ENCODE results near the gene CNNM3.
A peak's percentile ranks its signal among the peaks of the same experiment; 100 is the strongest.

Gene CNNM3

DNA sequence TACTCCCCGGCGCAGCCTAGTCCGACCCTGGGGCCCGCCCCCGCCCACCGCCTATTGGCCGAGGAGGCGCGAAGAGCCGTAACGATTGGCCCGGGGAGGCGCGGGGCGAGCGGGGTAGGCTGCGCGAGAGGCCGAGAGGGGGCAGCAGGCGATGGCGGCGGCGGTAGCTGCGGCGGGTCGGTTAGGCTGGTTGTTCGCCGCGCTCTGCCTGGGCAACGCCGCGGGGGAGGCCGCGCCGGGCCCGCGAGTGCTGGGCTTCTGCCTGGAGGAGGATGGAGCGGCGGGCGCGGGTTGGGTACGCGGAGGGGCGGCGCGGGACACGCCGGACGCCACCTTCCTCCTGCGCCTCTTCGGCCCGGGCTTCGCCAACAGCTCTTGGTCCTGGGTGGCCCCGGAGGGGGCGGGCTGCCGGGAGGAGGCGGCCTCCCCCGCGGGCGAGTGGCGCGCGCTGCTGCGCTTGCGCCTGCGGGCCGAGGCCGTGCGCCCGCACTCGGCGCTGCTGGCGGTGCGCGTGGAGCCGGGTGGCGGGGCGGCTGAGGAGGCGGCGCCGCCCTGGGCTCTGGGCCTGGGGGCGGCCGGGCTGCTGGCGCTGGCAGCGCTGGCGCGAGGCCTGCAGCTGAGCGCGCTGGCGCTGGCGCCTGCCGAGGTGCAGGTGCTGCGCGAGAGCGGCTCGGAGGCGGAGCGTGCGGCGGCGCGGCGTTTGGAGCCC lies at the start of gene CNNM3:
Gene CNNM3, plus strand, starts transcription at position 142 of the 709 bp plus-strand sequence. Its CDS starts 10 bp downstream, at position 152.
- peaks cover 12 to 19% of the 10 kb centered on the region in 2 donors for H3K36me3 ChIP-seq (ENCODE audit: control insufficient read depth in 2 of 2, insufficient read depth in 2 of 2, low read length in 2 of 2)
- H3K27ac ChIP-seq (ENCODE audit: low read depth in 2 of 2, low read length in 2 of 2), result peak within 1 kb of the TSS; percentile 95 to 96
- no peaks in the 10 kb centered on the region for H3K9me3 ChIP-seq (ENCODE audit: control insufficient read depth in 2 of 2, low read length in 2 of 2)
- peaks cover 41 to 53% of the 10 kb centered on the region in 2 donors for H3K4me1 ChIP-seq (ENCODE audit: control insufficient read depth in 2 of 2, insufficient read depth in 2 of 2, low read length in 2 of 2)
- peak within 1 kb of the TSS; percentile 79 to 87 for H3K4me3 ChIP-seq (ENCODE audit: low read length in 2 of 2)
- peak within 1 kb of the TSS; percentile 65 to 90 for H3K9ac ChIP-seq (ENCODE audit: low read depth in 1 of 2, low read length in 2 of 2)
- H3K27me3 ChIP-seq (ENCODE audit: control insufficient read depth in 2 of 2, insufficient read depth in 2 of 2, low read length in 2 of 2), result no peaks in the 10 kb centered on the region

DNA sequence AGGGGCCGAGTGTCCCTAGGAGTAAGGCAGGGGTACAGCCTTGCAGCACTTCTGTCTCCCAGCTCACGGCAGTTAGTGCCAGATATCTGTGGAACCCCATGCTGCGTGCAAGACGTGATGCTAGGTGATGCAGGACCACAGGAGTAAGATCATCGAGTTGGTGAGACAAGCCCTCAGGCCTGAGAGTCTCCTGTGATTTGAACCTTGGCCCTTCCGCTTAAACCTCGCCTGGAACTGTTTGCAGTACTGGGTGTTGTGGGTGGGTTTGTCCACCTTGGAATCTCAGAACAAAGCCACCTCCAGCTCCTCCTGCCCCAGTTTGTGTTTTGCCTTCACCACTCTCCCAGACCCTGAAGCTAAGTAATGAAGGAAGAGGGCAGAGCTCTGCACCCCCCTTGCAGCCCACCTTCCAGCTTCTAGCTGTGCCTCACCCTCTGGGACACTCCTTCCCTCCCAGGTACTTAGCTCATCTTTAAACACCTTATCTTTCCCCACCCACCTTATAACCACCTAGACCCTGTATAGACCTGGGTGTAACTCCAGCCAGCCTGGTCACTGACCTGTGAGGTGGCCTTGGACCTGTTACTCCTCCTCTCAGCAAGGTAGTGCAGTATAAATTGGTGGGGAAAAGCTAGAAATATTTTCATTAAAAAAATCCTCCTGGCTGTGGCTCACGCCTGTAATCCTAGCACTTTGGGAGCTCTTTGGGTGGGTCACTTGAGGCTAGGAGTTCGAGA lies 48.8 kb upstream of the CNNM3 start:
- no peaks in the 10 kb centered on the region for H3K9me3 ChIP-seq (ENCODE audit: control insufficient read depth in 2 of 2, low read length in 2 of 2)
- H3K4me1 ChIP-seq (ENCODE audit: control insufficient read depth in 2 of 2, insufficient read depth in 2 of 2, low read length in 2 of 2), result peaks cover 66 to 78% of the 10 kb centered on the region in 2 donors
- peak overlapping the region; percentile 58 to 63 for H3K9ac ChIP-seq (ENCODE audit: low read depth in 1 of 2, low read length in 2 of 2)
- H3K4me3 ChIP-seq (ENCODE audit: low read length in 2 of 2), result peak overlapping the region; percentile 37 to 45
- H3K27ac ChIP-seq (ENCODE audit: low read depth in 2 of 2, low read length in 2 of 2), result peak overlapping the region; percentile 87 to 88
- H3K36me3 ChIP-seq (ENCODE audit: control insufficient read depth in 2 of 2, insufficient read depth in 2 of 2, low read length in 2 of 2), result peaks cover 0 to 3% of the 10 kb centered on the region in 2 donors
- no peaks in the 10 kb centered on the region for H3K27me3 ChIP-seq (ENCODE audit: control insufficient read depth in 2 of 2, insufficient read depth in 2 of 2, low read length in 2 of 2)

DNA sequence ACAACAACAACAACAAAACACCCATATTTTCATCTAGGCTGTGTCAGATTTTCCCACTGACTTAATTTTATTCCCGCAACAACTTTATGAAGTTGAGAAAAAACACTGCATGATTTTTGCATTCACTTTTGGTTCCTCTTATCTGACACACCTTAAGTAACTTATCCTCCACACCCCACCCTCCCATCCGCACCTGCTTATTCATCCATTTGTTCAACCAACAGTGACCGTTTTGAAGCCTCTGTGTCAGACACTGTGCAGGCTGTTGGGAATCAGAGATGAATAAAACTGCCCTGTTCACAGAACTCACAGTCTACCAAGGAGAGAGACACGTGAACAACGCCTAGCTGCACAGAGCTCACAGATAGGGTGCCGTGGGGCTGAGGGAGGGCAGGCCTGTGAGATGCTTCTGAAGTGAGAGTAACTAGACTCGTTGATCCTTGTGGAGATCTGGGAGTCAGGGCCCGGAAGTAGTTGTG lies 47.9 kb upstream of the CNNM3 start:
- H3K4me1 ChIP-seq (ENCODE audit: control insufficient read depth in 2 of 2, insufficient read depth in 2 of 2, low read length in 2 of 2), result peaks cover 67 to 81% of the 10 kb centered on the region in 2 donors
- H3K27ac ChIP-seq (ENCODE audit: low read depth in 2 of 2, low read length in 2 of 2), result peak overlapping the region; percentile 87 to 88
- peak overlapping the region; percentile 58 to 63 for H3K9ac ChIP-seq (ENCODE audit: low read depth in 1 of 2, low read length in 2 of 2)
- H3K27me3 ChIP-seq (ENCODE audit: control insufficient read depth in 2 of 2, insufficient read depth in 2 of 2, low read length in 2 of 2), result no peaks in the 10 kb centered on the region
- H3K36me3 ChIP-seq (ENCODE audit: control insufficient read depth in 2 of 2, insufficient read depth in 2 of 2, low read length in 2 of 2), result peaks cover 0 to 3% of the 10 kb centered on the region in 2 donors
- peak overlapping the region; percentile 37 to 45 for H3K4me3 ChIP-seq (ENCODE audit: low read length in 2 of 2)
- no peaks in the 10 kb centered on the region for H3K9me3 ChIP-seq (ENCODE audit: control insufficient read depth in 2 of 2, low read length in 2 of 2)

DNA sequence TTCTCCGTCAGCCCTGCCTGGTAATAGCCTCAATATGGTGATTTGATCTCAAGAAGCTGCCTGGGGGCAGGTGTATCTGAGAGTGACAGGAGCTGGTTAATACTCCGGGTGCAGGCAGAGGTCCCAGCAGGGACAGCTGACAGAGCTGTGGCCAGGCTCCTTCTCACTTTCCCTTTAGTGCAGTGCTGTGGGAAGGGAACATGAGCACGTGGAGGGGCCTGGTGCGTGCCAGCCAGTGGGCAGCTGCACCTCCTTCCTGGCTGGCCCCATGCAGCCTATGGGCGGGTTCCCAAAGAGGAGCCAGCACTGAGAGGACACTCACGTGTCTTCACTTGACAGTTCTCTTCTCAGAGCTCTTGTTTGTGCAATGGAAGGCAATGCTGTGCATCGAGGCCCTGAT lies 46.3 kb upstream of the CNNM3 start:
- peak overlapping the region in 1 of 2 donors; percentile 16 for H3K27ac ChIP-seq (ENCODE audit: low read depth in 2 of 2, low read length in 2 of 2)

DNA sequence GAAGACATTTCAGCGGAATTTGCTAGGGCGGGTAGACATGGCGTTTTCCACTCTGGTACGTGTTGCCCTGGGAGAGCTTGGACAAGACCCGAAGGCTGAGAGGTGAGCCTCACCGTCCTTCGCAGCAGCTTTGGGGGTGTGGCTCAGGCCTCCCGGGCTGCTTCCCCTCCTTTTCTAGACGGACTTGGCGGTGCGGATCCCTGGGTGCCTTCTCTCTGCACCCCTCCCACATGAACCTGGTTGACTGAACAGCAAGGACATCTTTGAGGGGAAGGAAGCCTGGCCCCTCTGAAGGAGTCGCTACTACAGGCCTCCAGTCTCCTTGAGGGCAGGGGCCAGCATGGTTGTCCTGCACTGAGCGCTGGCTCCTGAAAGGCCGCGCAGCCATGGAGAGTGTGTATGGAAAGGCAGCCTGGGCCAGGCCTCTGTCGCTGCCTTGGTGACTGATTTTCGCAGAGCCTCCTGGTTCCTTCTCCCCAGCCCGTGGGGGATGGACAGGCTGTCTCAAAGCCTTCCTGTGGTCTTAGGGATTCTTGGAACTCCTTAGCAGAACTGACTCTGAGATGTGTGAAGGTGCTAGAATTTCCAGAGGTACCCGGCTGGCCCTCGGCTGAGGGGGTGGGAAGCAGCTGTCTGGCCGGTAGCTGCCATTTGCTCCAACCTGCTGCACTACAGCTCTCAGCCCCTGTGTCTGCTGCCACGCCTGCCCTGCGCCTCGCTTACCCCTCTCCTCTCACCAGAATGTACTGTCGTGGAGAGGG lies 45.4 kb upstream of the CNNM3 start:
- Histone ChIP-seq H3K9ac (ENCODE audit: low read depth in 1 of 2, low read length in 2 of 2) (peak overlapping the region in 1 of 2 donors; percentile 36), H3K4me1 (ENCODE audit: control insufficient read depth in 2 of 2, insufficient read depth in 2 of 2, low read length in 2 of 2) (peaks cover 67 to 79% of the 10 kb centered on the region in 2 donors), H3K36me3 (ENCODE audit: control insufficient read depth in 2 of 2, insufficient read depth in 2 of 2, low read length in 2 of 2) (peaks cover 0 to 8% of the 10 kb centered on the region in 2 donors), H3K27ac (ENCODE audit: low read depth in 2 of 2, low read length in 2 of 2) (peak overlapping the region; percentile 16), H3K27me3 (ENCODE audit: control insufficient read depth in 2 of 2, insufficient read depth in 2 of 2, low read length in 2 of 2) (no peaks in the 10 kb centered on the region), H3K4me3 (ENCODE audit: low read length in 2 of 2) (no peak overlapping the region), H3K9me3 (ENCODE audit: control insufficient read depth in 2 of 2, low read length in 2 of 2) (no peaks in the 10 kb centered on the region)

More for the DNA sequence above, 46.3 kb upstream of the CNNM3 start:
- H3K9me3 ChIP-seq (ENCODE audit: control insufficient read depth in 2 of 2, low read length in 2 of 2), result no peaks in the 10 kb centered on the region
- H3K4me1 ChIP-seq (ENCODE audit: control insufficient read depth in 2 of 2, insufficient read depth in 2 of 2, low read length in 2 of 2), result peaks cover 67 to 82% of the 10 kb centered on the region in 2 donors
- H3K36me3 ChIP-seq (ENCODE audit: control insufficient read depth in 2 of 2, insufficient read depth in 2 of 2, low read length in 2 of 2), result peaks cover 0 to 3% of the 10 kb centered on the region in 2 donors
- no peaks in the 10 kb centered on the region for H3K27me3 ChIP-seq (ENCODE audit: control insufficient read depth in 2 of 2, insufficient read depth in 2 of 2, low read length in 2 of 2)
- H3K9ac ChIP-seq (ENCODE audit: low read depth in 1 of 2, low read length in 2 of 2), result peak overlapping the region in 1 of 2 donors; percentile 36
- H3K4me3 ChIP-seq (ENCODE audit: low read length in 2 of 2), result no peak overlapping the region

DNA sequence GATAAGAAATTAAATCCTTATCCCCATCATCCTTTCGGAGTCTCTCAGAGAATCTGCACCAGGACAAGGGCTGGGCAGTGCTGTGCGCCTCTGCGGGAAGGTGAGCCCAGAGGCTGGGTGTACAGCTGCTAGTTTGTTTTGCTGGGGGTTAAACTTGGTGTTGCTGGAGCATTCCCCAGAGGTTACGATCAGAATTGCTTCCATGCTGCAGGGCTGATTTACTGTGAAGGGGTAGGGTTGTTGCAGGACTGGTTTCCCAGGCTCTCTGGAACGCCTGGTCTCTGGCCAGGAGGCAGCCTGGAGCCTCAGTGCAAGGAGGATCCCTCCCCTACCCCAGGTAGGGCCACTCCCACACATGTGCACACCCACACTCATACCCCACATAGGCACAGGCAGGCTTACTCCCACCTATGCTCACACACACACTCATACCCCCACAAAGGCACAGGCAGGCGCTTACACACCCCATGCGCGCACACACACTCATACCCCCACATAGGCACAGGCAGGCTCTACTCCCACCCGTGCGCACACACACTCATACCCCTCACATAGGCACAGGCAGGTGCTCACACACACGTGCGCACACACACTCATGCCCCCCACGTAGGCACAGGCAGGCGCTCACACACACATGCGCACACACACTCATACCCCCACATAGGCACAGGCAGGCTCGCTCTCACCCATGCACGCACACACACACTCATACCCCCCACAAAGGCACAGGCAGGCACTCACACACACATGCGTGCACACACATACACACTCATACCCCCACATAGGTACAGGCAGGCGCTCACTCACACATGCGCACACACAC lies 44.1 kb upstream of the CNNM3 start:
- H3K9me3 ChIP-seq (ENCODE audit: control insufficient read depth in 2 of 2, low read length in 2 of 2), result no peaks in the 10 kb centered on the region
- peak overlapping the region; percentile 57 to 71 for H3K27ac ChIP-seq (ENCODE audit: low read depth in 2 of 2, low read length in 2 of 2)
- peaks cover 57 to 70% of the 10 kb centered on the region in 2 donors for H3K4me1 ChIP-seq (ENCODE audit: control insufficient read depth in 2 of 2, insufficient read depth in 2 of 2, low read length in 2 of 2)
- peak overlapping the region in 1 of 2 donors; percentile 26 for H3K9ac ChIP-seq (ENCODE audit: low read depth in 1 of 2, low read length in 2 of 2)
- H3K36me3 ChIP-seq (ENCODE audit: control insufficient read depth in 2 of 2, insufficient read depth in 2 of 2, low read length in 2 of 2), result peaks cover 0 to 8% of the 10 kb centered on the region in 2 donors
- no peak overlapping the region for H3K4me3 ChIP-seq (ENCODE audit: low read length in 2 of 2)
- H3K27me3 ChIP-seq (ENCODE audit: control insufficient read depth in 2 of 2, insufficient read depth in 2 of 2, low read length in 2 of 2), result no peaks in the 10 kb centered on the region

DNA sequence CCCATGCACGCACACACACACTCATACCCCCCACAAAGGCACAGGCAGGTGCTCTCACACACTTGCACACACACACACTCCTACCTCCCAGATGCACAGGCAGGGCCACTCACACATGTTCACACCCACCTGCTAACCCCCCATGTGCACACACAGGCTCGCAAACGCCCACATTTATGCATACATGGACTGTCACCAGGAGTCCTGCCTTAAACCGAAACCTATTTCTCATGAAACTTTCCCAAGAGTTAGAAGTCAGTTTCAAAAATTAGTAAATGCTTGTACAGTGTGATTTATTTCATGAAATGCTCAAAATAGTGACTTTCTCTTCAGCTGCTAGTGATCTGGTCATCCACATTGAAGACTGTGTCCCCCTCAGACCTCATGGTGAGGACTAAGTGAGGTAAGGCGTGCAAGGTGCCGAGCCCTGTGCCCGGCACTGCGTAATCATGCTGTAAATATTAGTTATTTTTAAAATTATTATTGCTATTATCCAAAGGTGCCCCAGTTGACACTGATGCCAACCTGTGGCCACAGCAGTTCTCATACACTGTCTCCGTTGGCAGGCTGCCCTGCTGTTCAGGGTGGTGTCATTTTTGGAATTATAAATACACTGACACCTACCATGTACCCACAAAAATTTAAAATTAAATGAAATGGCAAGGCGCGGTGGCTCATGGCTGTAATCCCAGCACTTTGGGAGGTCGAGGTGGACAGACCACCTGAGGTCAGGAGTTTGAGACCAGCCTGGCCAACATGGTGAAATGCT lies 43.0 kb upstream of the CNNM3 start:
- H3K9me3 ChIP-seq (ENCODE audit: control insufficient read depth in 2 of 2, low read length in 2 of 2), result no peaks in the 10 kb centered on the region
- H3K36me3 ChIP-seq (ENCODE audit: control insufficient read depth in 2 of 2, insufficient read depth in 2 of 2, low read length in 2 of 2), result peaks cover 0 to 8% of the 10 kb centered on the region in 2 donors
- H3K4me3 ChIP-seq (ENCODE audit: low read length in 2 of 2), result no peak overlapping the region
- H3K9ac ChIP-seq (ENCODE audit: low read depth in 1 of 2, low read length in 2 of 2), result no peak overlapping the region
- no peaks in the 10 kb centered on the region for H3K27me3 ChIP-seq (ENCODE audit: control insufficient read depth in 2 of 2, insufficient read depth in 2 of 2, low read length in 2 of 2)
- H3K4me1 ChIP-seq (ENCODE audit: control insufficient read depth in 2 of 2, insufficient read depth in 2 of 2, low read length in 2 of 2), result peaks cover 48 to 59% of the 10 kb centered on the region in 2 donors
- H3K27ac ChIP-seq (ENCODE audit: low read depth in 2 of 2, low read length in 2 of 2), result no peak overlapping the region

DNA sequence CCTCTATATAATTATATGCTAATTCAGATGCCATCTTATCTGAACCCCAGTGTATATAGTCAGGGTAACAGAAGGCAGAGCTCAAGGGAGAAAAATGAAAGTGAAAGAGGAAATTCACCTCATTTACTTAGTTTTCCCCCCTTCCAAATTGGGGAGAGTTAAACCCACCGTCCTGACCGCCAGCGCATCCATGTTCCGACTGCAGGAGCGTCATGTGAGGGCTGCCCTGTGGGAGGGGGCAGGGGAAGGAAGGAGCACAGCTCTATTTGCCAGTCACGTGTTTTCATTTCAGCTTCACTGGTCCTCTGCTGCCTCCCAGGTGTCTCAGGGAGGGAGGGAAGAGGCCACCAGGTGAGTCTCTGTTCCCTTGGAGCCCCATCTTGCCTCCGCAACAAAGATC lies 42.1 kb upstream of the CNNM3 start:
- no peaks in the 10 kb centered on the region for H3K9me3 ChIP-seq (ENCODE audit: control insufficient read depth in 2 of 2, low read length in 2 of 2)
- peak overlapping the region; percentile 59 to 74 for H3K4me3 ChIP-seq (ENCODE audit: low read length in 2 of 2)
- peaks cover 0 to 8% of the 10 kb centered on the region in 2 donors for H3K36me3 ChIP-seq (ENCODE audit: control insufficient read depth in 2 of 2, insufficient read depth in 2 of 2, low read length in 2 of 2)
- H3K4me1 ChIP-seq (ENCODE audit: control insufficient read depth in 2 of 2, insufficient read depth in 2 of 2, low read length in 2 of 2), result peaks cover 41 to 51% of the 10 kb centered on the region in 2 donors
- peak overlapping the region; percentile 31 to 56 for H3K27ac ChIP-seq (ENCODE audit: low read depth in 2 of 2, low read length in 2 of 2)
- H3K9ac ChIP-seq (ENCODE audit: low read depth in 1 of 2, low read length in 2 of 2), result peak overlapping the region; percentile 41 to 62
- no peaks in the 10 kb centered on the region for H3K27me3 ChIP-seq (ENCODE audit: control insufficient read depth in 2 of 2, insufficient read depth in 2 of 2, low read length in 2 of 2)
